ENCODE data around the gene NRF1. TPM values are rescaled to one million over a fixed set of nuclear protein-coding genes. Genes with fewer than 3 reads are reported as not detected.

NRF1 gene
- total RNA-seq, 1 experiment from 2014 or later = 19.3 TPM

GRCh38 chr7:129721068-129721467, 109.5 kb downstream of the NRF1 start:
- DNase-seq = no peak
- no CpG with 5 or more reads among the region's 1 CpG for WGBS (ENCODE audit: extremely low coverage, insufficient read length, low lambda C conversion rate)
- H3K14ac ChIP-seq (ENCODE audit: insufficient read depth, low read length) = no peak overlapping the region
- no peak overlapping the region for H3K27ac ChIP-seq (ENCODE audit: insufficient read length, low read depth, low read length)
- no peak overlapping the region for H4K91ac ChIP-seq (ENCODE audit: insufficient read length, low read depth, low read length)
- no peak overlapping the region for H3K4ac ChIP-seq (ENCODE audit: low read depth, low read length)
- no peaks in the 10 kb centered on the region for H3K79me1 ChIP-seq (ENCODE audit: insufficient read depth, low read depth, low read length, poor library complexity, severe bottlenecking)
- H4K20me1 ChIP-seq (ENCODE audit: control insufficient read depth, insufficient read depth, insufficient read length) = no peaks in the 10 kb centered on the region
- H2BK20ac ChIP-seq (ENCODE audit: low read depth, low read length, poor library complexity, severe bottlenecking) = no peak overlapping the region
- no peak overlapping the region for H3K9ac ChIP-seq (ENCODE audit: extremely low read depth, insufficient read length, low read length)
- no peaks in the 10 kb centered on the region for H3K4me1 ChIP-seq (ENCODE audit: insufficient read depth, low read length)
- Mint-ChIP-seq H3K36me3 (ENCODE audit: insufficient read depth in 1 of 3, low read depth in 3 of 3) (peaks cover 17 to 73% (median 61%) of the 10 kb centered on the region in 3 experiments; a peak in 6 of 7 replicates), H3K9me3 (no peaks in the 10 kb centered on the region; a peak in 1 of 5 replicates), H3K4me3 (no peak overlapping the region), H3K27ac (no peak overlapping the region), H3K27me3 (ENCODE audit: low read depth) (no peaks in the 10 kb centered on the region), H3K4me1 (no peaks in the 10 kb centered on the region)
- no peak overlapping the region for H3K18ac ChIP-seq (ENCODE audit: insufficient read length, low read depth, low read length)
- H3K23ac ChIP-seq (ENCODE audit: insufficient read length, low read depth, low read length) = no peak overlapping the region
- H3K79me2 ChIP-seq (ENCODE audit: insufficient read depth, low read length) = no peaks in the 10 kb centered on the region
- no peaks in the 10 kb centered on the region for H3K27me3 ChIP-seq (ENCODE audit: insufficient read depth, low read length)
- no peak overlapping the region for H2BK5ac ChIP-seq (ENCODE audit: insufficient read length, low read length)
- H2AK5ac ChIP-seq (ENCODE audit: insufficient read length, low read length) = no peak overlapping the region
- H2BK12ac ChIP-seq (ENCODE audit: insufficient read length, low read depth, low read length) = no peak overlapping the region
- H4K8ac ChIP-seq (replicated peaks; ENCODE audit: insufficient read length, low read depth, low read length) = no peak overlapping the region
- no peak overlapping the region for H2AFZ ChIP-seq (ENCODE audit: low read length)
- no peak overlapping the region for H2BK120ac ChIP-seq (ENCODE audit: low read depth, low read length, poor library complexity, severe bottlenecking)
- H4K5ac ChIP-seq (ENCODE audit: insufficient read length, low read depth, low read length) = no peak overlapping the region
- H3K9me3 ChIP-seq (ENCODE audit: control insufficient read depth, low read depth, low read length) = no peaks in the 10 kb centered on the region
- no peak for TF ChIP-seq CTCF (conservative IDR thresholded peaks at IDR 0.05)
- no peak overlapping the region for H2BK15ac ChIP-seq (ENCODE audit: low read depth, low read length)
- H3K23me2 ChIP-seq (ENCODE audit: insufficient read length, low read depth, low read length, poor library complexity, severe bottlenecking) = no peaks in the 10 kb centered on the region
- H3K56ac ChIP-seq (ENCODE audit: insufficient read length, low read depth, low read length) = no peak overlapping the region
- H3K4me2 ChIP-seq (ENCODE audit: insufficient read depth, insufficient read length, low read length) = no peak overlapping the region
- no peak overlapping the region for H3T11ph ChIP-seq (ENCODE audit: low read length)
